H9 (cell line): ENCODE data around the gene CACNA1A. TPM values are rescaled to one million over a fixed set of nuclear protein-coding genes. Genes with fewer than 3 reads are reported as not detected.
A peak's percentile ranks its signal among the peaks of the same experiment; 100 is the strongest.

Experiments used
- DNase-seq: peaks from one replicate; pipeline ENCODE4 v3.0.0-alpha.2; 2017
- H2AFZ ChIP-seq: one replicate; pipeline ENCODE4 v1.6.1; 2013; ENCODE audit warnings: mild to moderate bottlenecking, low read length, control low read depth, moderate library complexity
- H2AK5ac ChIP-seq: 2 replicates; pipeline ENCODE4 v1.6.1; 2013; ENCODE audit warnings: low read length, control low read depth, mixed read lengths; ENCODE audit not compliant: insufficient read length
- H2BK120ac ChIP-seq: one replicate; pipeline ENCODE4 v1.6.1; 2013; ENCODE audit warnings: low read depth, mild to moderate bottlenecking, low read length, control low read depth, inconsistent platforms; ENCODE audit not compliant: poor library complexity, severe bottlenecking
- H2BK12ac ChIP-seq: 2 replicates; pipeline ENCODE4 v1.6.1; 2013; ENCODE audit warnings: low read length, control low read depth, mixed read lengths, low read depth; ENCODE audit not compliant: insufficient read length
- H2BK15ac ChIP-seq: 2 replicates; pipeline ENCODE4 v1.6.1; 2013; ENCODE audit warnings: low read depth, low read length, control low read depth
- H2BK20ac ChIP-seq: one replicate; pipeline ENCODE4 v1.6.1; 2013; ENCODE audit warnings: low read depth, mild to moderate bottlenecking, low read length, control low read depth, inconsistent platforms; ENCODE audit not compliant: poor library complexity, severe bottlenecking
- H2BK5ac ChIP-seq: 2 replicates; pipeline ENCODE4 v1.6.1; 2013; ENCODE audit warnings: low read length, control low read depth, mixed read lengths; ENCODE audit not compliant: insufficient read length
- H3K14ac ChIP-seq: 2 replicates; pipeline ENCODE4 v1.6.1; 2013; ENCODE audit warnings: low read length, control low read depth; ENCODE audit not compliant: insufficient read depth
- H3K18ac ChIP-seq: 2 replicates; pipeline ENCODE4 v1.6.1; 2013; ENCODE audit warnings: low read depth, mild to moderate bottlenecking, mixed read lengths, low read length, control low read depth; ENCODE audit not compliant: insufficient read length
- H3K23ac ChIP-seq: 2 replicates; pipeline ENCODE4 v1.6.1; 2013; ENCODE audit warnings: low read length, control low read depth, mixed read lengths, low read depth; ENCODE audit not compliant: insufficient read length
- H3K23me2 ChIP-seq: 2 replicates; pipeline ENCODE4 v1.6.1; 2013; ENCODE audit warnings: low read depth, mild to moderate bottlenecking, mixed read lengths, low read length, control low read depth; ENCODE audit not compliant: insufficient read length, poor library complexity, severe bottlenecking
- H3K27ac ChIP-seq: 2 replicates; pipeline ENCODE4 v1.5.1; 2013; ENCODE audit warnings: low read length, control low read depth, mixed read lengths, low read depth; ENCODE audit not compliant: insufficient read length
- H3K27me3 ChIP-seq: 2 replicates; pipeline ENCODE4 v1.6.1; 2013; ENCODE audit warnings: low read length, control low read depth, inconsistent platforms; ENCODE audit not compliant: insufficient read depth
- H3K4ac ChIP-seq: 2 replicates; pipeline ENCODE4 v1.6.1; 2013; ENCODE audit warnings: low read depth, mild to moderate bottlenecking, control low read depth, inconsistent platforms, low read length, moderate library complexity
- H3K4me1 ChIP-seq: 2 replicates; pipeline ENCODE4 v1.6.1; 2013; ENCODE audit warnings: low read length, control low read depth, inconsistent platforms; ENCODE audit not compliant: insufficient read depth
- H3K4me2 ChIP-seq: 2 replicates; pipeline ENCODE4 v1.6.1; 2013; ENCODE audit warnings: low read length, control low read depth, mixed read lengths; ENCODE audit not compliant: insufficient read length, insufficient read depth
- H3K56ac ChIP-seq: 2 replicates; pipeline ENCODE4 v1.6.1; 2013; ENCODE audit warnings: low read depth, mild to moderate bottlenecking, mixed read lengths, low read length, control low read depth; ENCODE audit not compliant: insufficient read length
- H3K79me1 ChIP-seq: 2 replicates; pipeline ENCODE4 v1.6.1; 2013; ENCODE audit warnings: low read depth, mild to moderate bottlenecking, moderate library complexity, low read length, control low read depth, inconsistent platforms; ENCODE audit not compliant: insufficient read depth, poor library complexity, severe bottlenecking
- H3K79me2 ChIP-seq: 2 replicates; pipeline ENCODE4 v1.6.1; 2013; ENCODE audit warnings: low read length, control low read depth, inconsistent platforms; ENCODE audit not compliant: insufficient read depth
- H3K9ac ChIP-seq: 2 replicates; pipeline ENCODE4 v1.6.1; 2013; ENCODE audit warnings: low read length, control low read depth, mixed read lengths; ENCODE audit not compliant: insufficient read length; ENCODE audit errors: extremely low read depth
- H3K9me3 ChIP-seq: one replicate; pipeline ENCODE4 v1.6.1; 2013; ENCODE audit warnings: low read depth, low read length, inconsistent platforms; ENCODE audit not compliant: control insufficient read depth
- H3T11ph ChIP-seq: one replicate; pipeline ENCODE4 v1.6.1; 2013; ENCODE audit warnings: mild to moderate bottlenecking, low read length, control low read depth, inconsistent platforms
- H4K20me1 ChIP-seq: one replicate; pipeline ENCODE4 v1.6.1; 2013; ENCODE audit not compliant: control insufficient read depth, insufficient read length, insufficient read depth
- H4K5ac ChIP-seq: 2 replicates; pipeline ENCODE4 v1.6.1; 2013; ENCODE audit warnings: low read depth, mild to moderate bottlenecking, mixed read lengths, low read length, control low read depth; ENCODE audit not compliant: insufficient read length
- H4K8ac ChIP-seq: replicated peaks from 2 replicates; pipeline ENCODE4 v1.6.1; 2013; ENCODE audit warnings: low read length, control low read depth, mixed read lengths, low read depth; ENCODE audit not compliant: insufficient read length
- H4K91ac ChIP-seq: 2 replicates; pipeline ENCODE4 v1.6.1; 2013; ENCODE audit warnings: low read depth, mild to moderate bottlenecking, moderate library complexity, mixed read lengths, low read length, control low read depth; ENCODE audit not compliant: insufficient read length
- H3K27ac Mint-ChIP-seq, 3 experiments: 2 replicates in 2 of 3; 3 replicates in 1 of 3; pipeline ENCODE4 v1.8.0; 2020 to 2021; ENCODE audit warnings: mixed read lengths in 3 of 3, mild to moderate bottlenecking in 1 of 3, moderate library complexity in 1 of 3
- H3K27me3 Mint-ChIP-seq: 2 replicates; pipeline ENCODE4 v1.8.0; 2021; ENCODE audit warnings: low read depth, mild to moderate bottlenecking, moderate library complexity, mixed read lengths
- H3K36me3 Mint-ChIP-seq, 3 experiments: 2 replicates in 2 of 3; 3 replicates in 1 of 3; pipeline ENCODE4 v1.8.0; 2020 to 2021; ENCODE audit warnings: low read depth in 3 of 3, mixed read lengths in 3 of 3; ENCODE audit not compliant: insufficient read depth in 1 of 3
- H3K4me1 Mint-ChIP-seq, 2 experiments: 2 replicates each; pipeline ENCODE4 v1.8.0; 2020; ENCODE audit warnings: mixed read lengths in 2 of 2
- H3K4me3 Mint-ChIP-seq, 2 experiments: 2 replicates in 1 of 2; 3 replicates in 1 of 2; pipeline ENCODE4 v1.8.0; 2020 to 2021; ENCODE audit warnings: mild to moderate bottlenecking in 2 of 2, mixed read lengths in 2 of 2, moderate library complexity in 1 of 2
- H3K9me3 Mint-ChIP-seq, 2 experiments: 2 replicates in 1 of 2; 3 replicates in 1 of 2; pipeline ENCODE4 v1.8.0; 2020; ENCODE audit warnings: mild to moderate bottlenecking in 2 of 2, mixed read lengths in 2 of 2, moderate library complexity in 1 of 2
- CTCF ChIP-seq: fragments of 200-600 bp; sonication (generic); conservative IDR thresholded peaks from 3 replicates; pipeline ENCODE4 v1.8.0; 2021; ENCODE audit warnings: antibody characterized with exemption, mild to moderate bottlenecking
- WGBS: extraction: QIAGEN DNeasy Blood & Tissue Kit; methylation state at CpG from one replicate; pipeline ENCODE4 v1.1.7; 2013; ENCODE audit warnings: missing lambda C conversion rate, low lambda C conversion rate, mixed read lengths; ENCODE audit not compliant: insufficient read length; ENCODE audit errors: extremely low coverage; 5-methylcytosine and 5-hydroxymethylcytosine counted together
- total RNA-seq: library from RNA; stranded (reverse); gene quantifications from 2 replicates; pipeline ENCODE4 v1.2.1, GENCODE V29; 2021

The CACNA1A gene
- total RNA-seq, 1 experiment from 2014 or later: 8.0 TPM

- H2BK15ac ChIP-seq: no peak overlapping the region
- H3K23me2 ChIP-seq: peaks cover 15% of the 10 kb centered on the region
- H2BK20ac ChIP-seq: no peak overlapping the region
- no peak overlapping the region for H2AFZ ChIP-seq
- no peaks in the 10 kb centered on the region for H3K79me1 ChIP-seq
- peaks cover 7% of the 10 kb centered on the region; the same call in 1 of the 2 replicates for H3K4me1 ChIP-seq
- no peak overlapping the region; the same call in 1 of the 2 replicates for H3K4ac ChIP-seq
- H3K18ac ChIP-seq: peak overlapping the region; percentile 78
- H2BK5ac ChIP-seq: no peak overlapping the region
- no CpG with 5 or more reads among the region's 19 CpGs for WGBS
- H3K79me2 ChIP-seq: no peaks in the 10 kb centered on the region
- H2BK12ac ChIP-seq: no peak overlapping the region
- H4K91ac ChIP-seq: no peak overlapping the region
- H4K20me1 ChIP-seq: no peaks in the 10 kb centered on the region
- no peak for TF ChIP-seq CTCF
- H3K23ac ChIP-seq: no peak overlapping the region
- DNase-seq: peak; percentile 100
- H4K8ac ChIP-seq: no peak overlapping the region
- H3T11ph ChIP-seq: no peak overlapping the region
- H3K14ac ChIP-seq: peak overlapping the region; percentile 39
- Mint-ChIP-seq H3K27me3 (no peaks in the 10 kb centered on the region), H3K9me3 (no peaks in the 10 kb centered on the region), H3K4me3 (peak overlapping the region; percentile 64 to 81), H3K27ac (peak overlapping the region; percentile 100), H3K4me1 (peaks cover 40 to 47% of the 10 kb centered on the region in 2 experiments), H3K36me3 (0 out of 7 replicates have a peak, but pooled peaks cover 0 to under 1% (median 0%) of the 10 kb centered on the region in 3 experiments)
- H4K5ac ChIP-seq: no peak overlapping the region
- H2AK5ac ChIP-seq: no peak overlapping the region
- H3K27me3 ChIP-seq: no peaks in the 10 kb centered on the region
- H3K9me3 ChIP-seq: no peaks in the 10 kb centered on the region
- peak overlapping the region; percentile 5 for H3K9ac ChIP-seq
- H3K56ac ChIP-seq: no peak overlapping the region
- H3K4me2 ChIP-seq: peak overlapping the region; percentile 51
- no peak overlapping the region for H2BK120ac ChIP-seq
- H3K27ac ChIP-seq: peak overlapping the region; percentile 84
Observed at GRCh38 chr19:13164343-13165161, 341.7 kb downstream of the CACNA1A start.
